Spleen (tissue), 7 donors: ENCODE data around the gene TRIO.

ENCODE experiments used
- POLR2A ChIP-seq, 3 donors: fragments of 450-650 bp; IDR thresholded peaks; one replicate each; pipeline ENCODE4 v1.5.1; 2017; ENCODE audit warnings: antibody characterized with exemption in 3 of 3, mild to moderate bottlenecking in 1 of 3
- POLR2AphosphoS5 ChIP-seq, 3 donors: sonication (generic); formaldehyde crosslinking; IDR thresholded peaks; one replicate each; pipeline ENCODE4 v1.5.1; 2017; ENCODE audit warnings: antibody characterized with exemption in 3 of 3
- TF ChIP-seq, protein P1 (sequence below), 11 experiments: fragments of 200-600 bp in 7 of 11; fragments of 450-650 bp in 4 of 11; sonication (generic) in 4 of 11; IDR thresholded peaks in 8 of 11; conservative IDR thresholded peaks in 3 of 11; 1 replicate in 7 of 11; 2 replicates in 4 of 11; pipeline versions ENCODE4 v1.4.0 to v1.8.0; 2016 to 2021; ENCODE audit warnings: antibody characterized with exemption in 11 of 11, inconsistent platforms in 4 of 11, mild to moderate bottlenecking in 1 of 11
- donor health status: DM: no; HTN: no; CAD: no; lungs with moderate emphysema.
- donor health status: DM: no; HTN: no; CAD: no.
- donor health status: DM: no; HTN: no; CAD: no.

DNA sequence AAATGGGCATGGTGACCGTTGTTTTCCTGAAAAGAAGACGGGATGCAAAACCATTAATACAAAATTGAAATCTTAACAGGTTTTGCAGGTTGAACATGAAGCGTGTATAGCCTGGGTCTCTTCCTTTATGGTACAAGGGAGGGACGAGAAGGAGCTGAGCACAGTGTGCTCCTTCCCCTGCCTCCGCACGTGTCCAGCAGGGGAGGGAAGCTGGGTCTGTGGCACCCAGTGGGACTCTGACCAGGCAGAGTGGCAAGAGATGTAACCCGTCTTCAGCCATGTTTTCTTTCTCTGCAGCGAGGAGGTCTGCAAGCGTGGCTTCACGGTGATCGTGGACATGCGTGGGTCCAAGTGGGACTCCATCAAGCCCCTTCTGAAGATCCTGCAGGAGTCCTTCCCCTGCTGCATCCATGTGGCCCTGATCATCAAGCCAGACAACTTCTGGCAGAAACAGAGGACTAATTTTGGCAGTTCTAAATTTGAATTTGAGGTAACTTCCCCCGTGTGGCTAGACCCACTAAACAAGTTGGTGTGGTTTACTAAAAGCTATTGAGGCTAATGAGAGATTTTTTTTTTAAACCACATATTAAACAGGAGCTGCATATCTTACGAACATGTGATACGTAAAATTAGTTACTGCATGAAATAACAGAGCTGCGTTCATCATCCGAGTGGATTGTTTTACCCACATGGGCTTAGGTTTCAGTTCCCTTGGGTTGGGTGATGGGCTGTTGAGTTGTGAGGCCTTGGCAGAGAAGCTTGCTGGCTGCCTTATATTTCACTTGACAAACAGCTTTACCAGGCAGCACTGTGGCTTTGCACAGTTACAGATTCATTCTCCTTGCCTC is 143.7 kb downstream of the TRIO start:
- TF ChIP-seq, protein P1, sequence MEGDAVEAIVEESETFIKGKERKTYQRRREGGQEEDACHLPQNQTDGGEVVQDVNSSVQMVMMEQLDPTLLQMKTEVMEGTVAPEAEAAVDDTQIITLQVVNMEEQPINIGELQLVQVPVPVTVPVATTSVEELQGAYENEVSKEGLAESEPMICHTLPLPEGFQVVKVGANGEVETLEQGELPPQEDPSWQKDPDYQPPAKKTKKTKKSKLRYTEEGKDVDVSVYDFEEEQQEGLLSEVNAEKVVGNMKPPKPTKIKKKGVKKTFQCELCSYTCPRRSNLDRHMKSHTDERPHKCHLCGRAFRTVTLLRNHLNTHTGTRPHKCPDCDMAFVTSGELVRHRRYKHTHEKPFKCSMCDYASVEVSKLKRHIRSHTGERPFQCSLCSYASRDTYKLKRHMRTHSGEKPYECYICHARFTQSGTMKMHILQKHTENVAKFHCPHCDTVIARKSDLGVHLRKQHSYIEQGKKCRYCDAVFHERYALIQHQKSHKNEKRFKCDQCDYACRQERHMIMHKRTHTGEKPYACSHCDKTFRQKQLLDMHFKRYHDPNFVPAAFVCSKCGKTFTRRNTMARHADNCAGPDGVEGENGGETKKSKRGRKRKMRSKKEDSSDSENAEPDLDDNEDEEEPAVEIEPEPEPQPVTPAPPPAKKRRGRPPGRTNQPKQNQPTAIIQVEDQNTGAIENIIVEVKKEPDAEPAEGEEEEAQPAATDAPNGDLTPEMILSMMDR (IDR thresholded peaks at IDR 0.05 in 8 of 11, conservative IDR thresholded peaks at IDR 0.05 in 3 of 11), result no peak
- TF ChIP-seq POLR2AphosphoS5 (IDR thresholded peaks at IDR 0.05) (no peak), POLR2A (IDR thresholded peaks at IDR 0.05) (no peak)
